Motor neuron (in vitro differentiated cells): ENCODE measurements around the gene PTGS1. TPM values are rescaled to one million over a fixed set of nuclear protein-coding genes. Genes with fewer than 3 reads are reported as not detected.

ENCODE experiments used
- ATAC-seq, 8 experiments: fragments of 200-7000 bp; cut with Tn5 transposase; replicated peaks in 6 of 8; 2 replicates each; pipeline ENCODE4 v1.8.0; 2021; ENCODE audit warnings: mild to moderate bottlenecking in 8 of 8, moderate library complexity in 8 of 8
- H3K27ac ChIP-seq, 2 donors: fragments of 250-450 bp; sonication (Bioruptor Pico); 2 replicates each; pipeline ENCODE4 v1.9.0; 2021; ENCODE audit warnings: antibody characterized with exemption in 2 of 2, mild to moderate bottlenecking in 2 of 2, moderate library complexity in 1 of 2
- H3K4me1 ChIP-seq, 2 donors: fragments of 250-450 bp; sonication (Bioruptor Pico); replicated peaks in 1 of 2; 2 replicates each; pipeline ENCODE4 v1.6.1; 2021; ENCODE audit warnings: antibody characterized with exemption in 2 of 2, mild to moderate bottlenecking in 2 of 2, moderate library complexity in 1 of 2
- H3K4me3 ChIP-seq, 5 donors: fragments of 250-450 bp; sonication (Bioruptor Pico); 2 replicates each; pipeline ENCODE4 v1.9.0; 2021; ENCODE audit warnings: antibody characterized with exemption in 5 of 5, mild to moderate bottlenecking in 5 of 5, moderate library complexity in 4 of 5
- WGBS, 10 experiments: fragments of 450-650 bp; shearing (Covaris generic); methylation state at CpG; one replicate each; pipeline ENCODE4 v1.0.0; 2022; 5-methylcytosine and 5-hydroxymethylcytosine counted together
- in situ Hi-C, 9 experiments: fragments of 400-800 bp; cut with MboI; loops; one replicate each; pipeline ENCODE4 v1.15.0; 2021; ENCODE audit warnings: low sequenced_read_pairs in 9 of 9, low pct_unique_long_range_greater_than_20kb in 2 of 9; ENCODE audit not compliant: unreplicated experiment in 9 of 9
- total RNA-seq, 8 experiments: library from RNA; unstranded; fragments of 300-600 nt; gene quantifications; 2 replicates each; pipeline versions ENCODE4 v1.2.3 to v1.2.4, GENCODE V29; 2022

The PTGS1 gene
- total RNA-seq, 8 experiments from 2014 or later: 0.05 to 3.2 (median 0.24) TPM

DNA sequence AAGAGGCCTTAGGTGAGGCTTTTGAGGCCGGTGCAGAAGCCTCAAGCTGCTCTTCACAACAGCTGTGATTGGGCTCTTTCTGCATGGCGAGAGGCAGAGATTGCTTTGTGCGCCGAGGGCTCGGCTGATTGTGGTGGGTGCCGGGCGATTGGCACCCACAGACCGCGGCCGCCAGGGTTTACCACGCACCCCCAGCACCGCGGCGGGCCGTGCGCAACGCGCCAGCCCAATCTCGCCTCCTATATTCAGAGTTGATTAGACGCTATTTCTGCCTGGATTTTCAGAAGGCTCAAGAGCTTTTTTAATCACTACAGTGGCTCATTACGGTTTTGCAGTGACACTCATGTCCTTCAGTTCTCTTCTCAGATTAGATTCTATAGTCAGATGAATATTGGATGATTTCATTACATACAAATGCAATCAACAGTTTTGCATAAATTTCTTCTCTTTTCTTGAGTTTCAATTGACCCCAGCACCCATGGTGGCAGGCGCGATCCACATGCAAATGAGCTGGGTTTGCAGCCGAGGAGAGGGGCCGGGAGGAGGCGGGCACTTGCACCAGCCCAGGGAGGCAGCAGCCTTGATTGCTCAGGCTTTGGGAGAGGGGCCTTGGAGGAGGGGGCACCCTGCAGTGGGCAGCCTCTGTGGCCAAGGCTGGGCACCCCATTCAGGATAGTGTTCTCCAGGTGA is 33.8 kb upstream of the PTGS1 start:
- peak in 4 of 8 experiments; percentile 27 to 72 (median 62) for ATAC-seq
- Histone ChIP-seq H3K4me3 (no peak overlapping the region), H3K4me1 (peaks cover 6 to 9% of the 10 kb centered on the region in 2 donors), H3K27ac (no peak overlapping the region)
- 13 to 75% (median 26%) methylated on average over 2 to 14 of the region's 26 CpGs; no CpG with 5 or more reads in 3 of the 10 experiments for WGBS, 10 experiments
- in situ Hi-C loops: no loop called here

DNA sequence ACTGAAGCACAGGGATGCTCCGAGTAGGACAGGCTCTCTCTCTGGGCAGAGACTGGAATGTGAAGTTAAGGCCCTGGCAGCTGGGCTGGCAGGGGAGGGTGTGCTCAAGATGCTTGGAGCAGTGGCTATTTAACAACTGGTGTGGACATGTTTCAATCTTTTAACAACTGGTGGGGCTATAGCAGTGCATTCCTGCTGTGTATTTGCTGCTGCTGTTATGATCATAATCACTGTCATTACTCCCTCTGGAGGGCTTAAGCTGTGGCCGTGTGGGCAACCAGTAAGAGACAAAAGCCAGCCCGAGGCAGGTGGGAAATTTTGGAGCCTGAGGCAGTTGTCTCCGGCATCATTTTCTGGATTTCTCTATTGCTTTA is 33.3 kb upstream of the PTGS1 start:
- WGBS, 10 experiments: 42 to 77% (median 50%) methylated on average over 1 to 3 of the region's 4 CpGs; no CpG with 5 or more reads in 3 of the 10 experiments
- in situ Hi-C loops: no loop called here
- peak in 4 of 8 experiments; percentile 6 to 26 (median 18) for ATAC-seq
- no peak overlapping the region for H3K4me3 ChIP-seq
- no peak overlapping the region for H3K27ac ChIP-seq
- H3K4me1 ChIP-seq: peaks cover 6 to 9% of the 10 kb centered on the region in 2 donors

DNA sequence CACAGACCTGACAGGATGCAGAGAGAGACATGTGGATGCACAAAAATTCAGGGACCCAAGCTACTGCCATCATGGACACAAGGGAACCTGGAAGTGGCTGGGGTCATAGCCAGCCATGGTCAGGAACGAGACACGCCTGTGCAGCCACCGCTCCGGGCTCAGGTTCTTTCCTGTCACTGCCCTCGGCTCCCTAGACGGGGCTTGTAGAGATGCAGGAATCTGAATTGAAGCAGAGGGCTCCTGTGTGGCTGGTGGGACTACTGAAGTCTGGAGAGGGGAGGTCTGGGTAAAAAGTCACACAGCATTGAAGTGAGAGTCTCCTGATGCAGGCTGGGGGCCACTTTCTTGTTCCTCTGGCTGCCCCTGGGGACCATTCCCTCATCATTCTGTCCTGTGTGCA is 32.3 kb upstream of the PTGS1 start:
- Histone ChIP-seq H3K4me1 (peaks cover 6 to 9% of the 10 kb centered on the region in 2 donors), H3K4me3 (no peak overlapping the region), H3K27ac (no peak overlapping the region)
- in situ Hi-C loops: no loop called here
- no peak for ATAC-seq
- WGBS, 10 experiments: 20 to 60% (median 40%) methylated on average over 1 to 2 of the region's 6 CpGs; no CpG with 5 or more reads in 7 of the 10 experiments

DNA sequence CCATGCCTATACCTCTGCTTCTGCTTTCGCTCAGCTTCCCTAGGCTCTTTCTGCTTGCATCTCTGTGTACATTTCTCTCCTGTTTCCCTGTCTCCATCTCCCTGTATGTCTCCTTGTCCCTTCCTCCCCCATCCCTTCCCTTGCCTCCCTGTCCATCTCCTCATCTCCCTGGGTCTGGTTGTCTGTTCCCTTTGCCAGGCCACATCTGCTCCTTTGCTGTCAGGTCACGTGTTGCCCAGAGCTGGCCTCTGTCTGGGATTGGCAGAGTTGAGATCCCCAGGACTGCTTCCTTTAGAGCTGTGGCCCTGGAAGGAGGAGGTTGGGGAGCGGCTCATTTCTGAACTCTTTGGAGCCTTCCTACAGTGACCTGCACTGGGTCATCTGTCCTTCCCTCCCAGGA is 31.8 kb upstream of the PTGS1 start:
- H3K4me3 ChIP-seq: no peak overlapping the region
- ATAC-seq: peak in 5 of 8 experiments; percentile 11 to 53 (median 36)
- in situ Hi-C loops: no loop called here
- WGBS, 10 experiments: 13 to 100% (median 100%) methylated on average over 1 to 2 of the region's 3 CpGs; no CpG with 5 or more reads in 6 of the 10 experiments
- no peak overlapping the region for H3K27ac ChIP-seq
- peaks cover 6 to 9% of the 10 kb centered on the region in 2 donors for H3K4me1 ChIP-seq

DNA sequence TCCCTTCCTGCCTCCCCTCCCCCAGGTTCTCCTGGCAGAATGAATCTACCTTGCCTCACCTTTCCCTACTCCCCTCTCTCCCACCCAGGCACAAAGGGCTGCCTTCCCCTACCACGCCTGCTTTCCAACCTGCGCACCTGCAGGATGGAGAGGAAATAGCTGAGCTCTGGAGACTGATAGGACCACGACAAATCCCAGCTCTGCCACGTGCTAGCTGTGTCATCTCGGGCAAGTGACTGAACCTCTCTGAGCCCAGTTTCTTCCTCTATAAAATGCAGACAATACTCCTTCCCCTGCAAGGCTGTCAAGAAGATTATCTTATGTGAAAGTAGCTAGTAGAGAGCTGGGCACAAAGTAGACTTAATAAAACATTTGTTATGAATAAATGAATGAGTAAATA is 31.2 kb upstream of the PTGS1 start:
- in situ Hi-C loops: no loop called here
- peaks cover 6 to 9% of the 10 kb centered on the region in 2 donors for H3K4me1 ChIP-seq

DNA sequence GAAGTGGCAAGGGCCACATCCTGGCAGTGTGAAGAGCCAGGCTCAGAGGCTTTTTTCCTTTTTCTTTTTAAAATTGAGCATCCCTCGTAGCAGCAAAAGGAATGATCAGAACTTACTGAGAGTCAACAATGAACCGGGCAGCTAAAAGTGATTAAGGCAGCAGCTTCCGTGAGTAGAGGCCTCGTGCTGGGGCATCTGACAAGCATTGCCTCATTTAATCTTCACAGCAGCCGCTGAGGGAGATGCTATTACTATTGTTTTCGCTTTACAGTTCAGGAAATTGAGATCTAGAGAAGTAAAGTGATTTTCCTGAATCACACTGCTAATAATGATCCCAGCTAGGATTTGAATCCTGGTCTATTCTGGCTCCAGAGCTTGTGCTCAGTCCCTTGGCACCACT is 30.7 kb upstream of the PTGS1 start:
- Histone ChIP-seq H3K4me1 (peaks cover 6 to 9% of the 10 kb centered on the region in 2 donors), H3K4me3 (no peak overlapping the region), H3K27ac (no peak overlapping the region)
- no peak for ATAC-seq
- in situ Hi-C loops: loop anchor here in 6 of 9 experiments (10.0 kb wide), 1 partner anchor 215 kb away; no protein-coding TSS in a partner anchor
- 0 to 100% (median 65%) methylated on average over 1 to 6 of the region's 6 CpGs; no CpG with 5 or more reads in 2 of the 10 experiments for WGBS, 10 experiments

More for the DNA sequence above, 31.2 kb upstream of the PTGS1 start:
- 54 to 100% (median 60%) methylated on average over 1 to 4 of the region's 5 CpGs; no CpG with 5 or more reads in 5 of the 10 experiments for WGBS, 10 experiments
- Histone ChIP-seq H3K4me3 (no peak overlapping the region), H3K27ac (no peak overlapping the region)
- no peak for ATAC-seq

DNA sequence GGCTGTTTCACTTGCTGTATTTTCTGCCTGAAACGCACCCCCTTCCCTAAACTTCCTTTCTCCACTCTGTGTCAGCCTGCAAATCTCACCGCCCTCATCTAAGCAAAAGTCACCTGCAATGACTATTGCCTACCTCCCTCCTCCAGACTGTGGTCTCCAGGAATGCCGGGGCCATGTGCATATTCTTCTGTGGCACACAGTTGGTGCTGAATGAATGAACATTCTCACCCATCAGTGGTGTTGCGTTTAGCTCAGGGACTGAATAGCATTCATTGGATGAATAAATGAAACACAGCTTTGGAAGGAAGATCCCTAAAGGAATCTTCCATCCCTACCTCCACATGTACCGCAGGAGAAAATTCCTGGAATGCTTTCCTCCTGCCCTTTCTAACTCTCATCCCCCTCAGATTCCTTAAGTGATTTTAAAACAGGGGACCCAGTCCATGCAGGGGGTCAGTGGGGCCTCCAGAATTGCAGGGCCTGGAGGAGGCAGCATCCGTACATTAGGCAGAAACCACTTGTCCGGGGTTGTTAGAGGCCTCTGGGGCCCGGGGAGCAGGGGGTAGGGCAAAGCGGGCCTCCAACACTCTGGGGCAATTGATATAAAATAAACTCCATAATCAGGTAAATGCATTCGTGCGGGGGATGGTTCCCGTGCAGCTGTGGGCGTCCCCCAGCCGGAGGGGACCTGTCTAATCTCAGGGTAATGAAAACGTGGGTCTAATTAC is 28.3 kb upstream of the PTGS1 start:
- Histone ChIP-seq H3K4me1 (peaks cover 1 to 2% of the 10 kb centered on the region in 2 donors), H3K27ac (no peak overlapping the region), H3K4me3 (no peak overlapping the region)
- in situ Hi-C loops: loop anchor here in 6 of 9 experiments (10.0 kb wide), 1 partner anchor 218 kb away; no protein-coding TSS in a partner anchor
- no peak for ATAC-seq
- 20 to 100% (median 74%) methylated on average over 1 to 8 of the region's 15 CpGs; no CpG with 5 or more reads in 2 of the 10 experiments for WGBS, 10 experiments

DNA sequence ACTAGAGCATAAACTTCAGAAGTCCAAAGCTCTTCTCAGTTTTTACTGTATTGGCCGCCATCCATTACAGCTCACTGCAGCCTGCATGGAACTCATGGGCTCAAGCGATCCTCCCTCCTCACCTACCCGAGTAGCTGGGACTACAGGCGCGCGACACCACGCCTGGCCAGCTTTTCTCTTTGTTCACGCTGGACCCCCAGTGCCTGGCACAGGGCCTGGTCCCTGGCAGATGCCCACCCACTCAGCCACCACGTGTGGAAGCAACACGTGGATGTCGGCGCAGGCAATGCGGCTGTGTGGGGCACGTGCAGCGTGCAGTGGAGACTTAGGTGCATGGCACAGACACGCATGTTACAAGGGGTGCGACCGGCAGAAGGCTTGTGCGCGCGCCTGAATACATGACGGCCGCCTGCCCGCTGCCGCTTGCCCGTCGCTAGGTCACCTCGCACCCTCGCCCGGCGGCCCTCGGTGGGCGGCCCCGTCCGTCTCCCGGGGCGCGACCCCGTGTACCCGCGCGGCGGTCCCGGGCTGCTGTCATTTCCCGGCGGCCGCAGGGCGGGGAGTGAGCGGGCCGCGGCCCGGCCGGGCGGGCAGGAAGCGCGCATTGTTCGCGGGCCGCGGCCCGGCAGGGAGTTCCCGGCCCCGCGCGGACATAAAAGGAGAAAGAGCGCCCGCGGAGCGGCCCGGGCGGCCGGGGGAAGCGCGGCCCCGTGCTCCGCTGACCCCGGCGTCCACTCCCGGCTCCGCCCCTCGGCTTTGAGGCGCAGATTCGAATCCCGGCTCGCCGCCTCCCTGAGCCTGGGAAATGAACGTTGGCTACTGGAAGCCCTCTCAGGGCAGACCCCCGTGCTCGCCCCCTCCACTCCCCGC is 24.1 kb upstream of the PTGS1 start:
- ATAC-seq: peak; percentile 56 to 83 (median 67)
- no peaks in the 10 kb centered on the region for H3K4me1 ChIP-seq
- in situ Hi-C loops: loop anchor here in 6 of 9 experiments (10.0 kb wide), 1 partner anchor 222 kb away; no protein-coding TSS in a partner anchor
- H3K27ac ChIP-seq: no peak overlapping the region
- H3K4me3 ChIP-seq: peak overlapping the region; percentile 12 to 33 (median 25)
- WGBS, 10 experiments: 5 to 50% (median 20%) methylated on average over 1 to 27 of the region's 90 CpGs; no CpG with 5 or more reads in 3 of the 10 experiments

DNA sequence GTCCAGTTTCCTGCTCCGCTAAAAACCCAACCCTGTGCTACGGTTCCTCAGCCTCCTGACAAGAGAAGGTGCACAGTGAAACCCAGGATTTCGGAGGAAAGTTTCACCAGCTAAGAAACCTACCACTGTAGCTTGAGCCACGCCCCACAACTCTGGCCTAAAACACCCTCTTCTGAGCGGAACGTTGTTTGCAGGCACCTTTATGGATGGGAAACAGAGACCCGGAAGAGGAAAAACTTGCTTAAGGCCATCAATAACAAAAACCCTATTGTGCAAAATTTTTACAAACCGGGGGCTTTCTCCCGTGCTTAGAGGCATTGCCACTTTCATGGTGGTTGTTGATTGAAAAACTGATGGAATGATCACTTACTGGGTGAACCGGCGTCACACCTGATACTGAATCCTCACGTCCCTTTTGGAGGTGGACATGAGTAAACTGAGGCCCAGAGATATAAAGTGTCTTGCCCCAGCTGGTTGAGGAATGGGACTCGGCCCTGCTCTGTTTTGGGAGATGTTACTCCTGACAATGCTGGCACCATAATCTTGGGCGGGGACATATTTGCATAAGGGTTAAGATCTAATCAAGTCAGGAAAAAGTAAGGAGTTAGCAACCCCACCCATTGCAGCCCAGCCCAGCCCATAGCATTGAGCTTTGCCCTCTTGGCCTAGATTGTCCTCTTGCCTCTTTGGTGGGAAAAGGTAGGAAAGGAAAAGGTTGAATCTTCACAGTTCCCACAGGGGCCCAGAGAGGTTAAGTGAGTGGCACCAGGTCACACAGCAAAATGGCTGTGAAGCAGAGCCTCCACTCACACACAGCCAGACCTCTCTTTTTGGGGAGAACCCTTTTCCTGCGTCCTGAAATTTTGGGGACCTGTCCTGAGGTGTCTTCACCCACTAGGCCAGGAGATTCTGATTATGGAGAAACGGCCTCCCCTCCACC is 23.2 kb upstream of the PTGS1 start:
- no peaks in the 10 kb centered on the region for H3K4me1 ChIP-seq
- 26 to 79% (median 40%) methylated on average over 3 to 13 of the region's 16 CpGs; no CpG with 5 or more reads in 1 of the 10 experiments for WGBS, 10 experiments
- H3K27ac ChIP-seq: no peak overlapping the region
- peak in 3 of 8 experiments; percentile 25 to 36 (median 28) for ATAC-seq
- in situ Hi-C loops: loop anchor here in 6 of 9 experiments (10.0 kb wide), 1 partner anchor 223 kb away; no protein-coding TSS in a partner anchor
- H3K4me3 ChIP-seq: peak overlapping the region; percentile 12 to 33 (median 25)

DNA sequence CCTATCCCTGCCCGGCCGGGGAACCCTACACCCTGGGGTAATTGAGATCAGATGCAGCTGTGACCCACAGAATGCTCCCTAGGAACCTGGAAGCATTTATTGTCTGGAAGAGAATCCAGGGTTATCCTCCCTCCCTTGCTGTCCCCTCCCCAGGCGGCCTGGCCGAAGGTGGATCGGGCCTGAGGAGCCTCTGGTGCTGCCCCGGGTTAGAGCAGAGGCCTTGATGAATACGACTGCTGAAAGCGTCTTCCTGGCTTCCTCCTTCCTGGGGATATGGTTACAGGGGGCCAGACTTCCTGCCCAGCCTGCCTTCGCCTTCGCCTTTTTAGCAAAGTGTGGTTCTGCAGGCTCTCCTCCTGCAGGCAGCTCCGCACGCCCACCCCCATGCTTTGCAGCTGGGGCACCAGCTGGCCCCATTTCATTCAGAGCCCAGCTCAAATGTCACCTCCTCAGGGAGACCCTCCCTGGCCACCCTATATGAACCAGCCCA is 22.5 kb upstream of the PTGS1 start:
- H3K4me1 ChIP-seq: no peaks in the 10 kb centered on the region
- in situ Hi-C loops: loop anchor here in 6 of 9 experiments (10.0 kb wide), 1 partner anchor 224 kb away; no protein-coding TSS in a partner anchor
- H3K27ac ChIP-seq: no peak overlapping the region
- 57 to 100% (median 85%) methylated on average over 1 to 6 of the region's 12 CpGs; no CpG with 5 or more reads in 5 of the 10 experiments for WGBS, 10 experiments
- H3K4me3 ChIP-seq: no peak overlapping the region
- no peak for ATAC-seq

DNA sequence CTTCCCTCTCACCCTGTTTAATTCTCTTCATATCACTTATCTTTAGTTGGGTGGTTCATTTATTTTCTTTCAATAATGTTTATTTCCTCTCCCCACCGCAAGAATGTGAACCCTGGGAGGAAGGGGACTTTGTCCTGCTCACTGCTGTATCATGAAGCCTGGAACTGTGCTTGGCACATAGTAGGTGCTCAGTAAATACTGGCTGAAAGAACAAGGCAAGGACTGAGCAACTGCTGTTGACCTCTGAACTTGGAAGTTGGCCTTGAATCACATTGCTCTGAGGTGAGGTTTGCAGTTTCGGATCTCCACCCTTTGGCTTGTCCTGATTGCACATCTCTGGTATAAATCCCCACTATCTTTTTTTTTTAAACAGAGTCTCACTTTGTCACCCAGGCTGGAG is 22.0 kb upstream of the PTGS1 start:
- ATAC-seq: no peak
- Histone ChIP-seq H3K4me3 (no peak overlapping the region), H3K4me1 (no peaks in the 10 kb centered on the region), H3K27ac (no peak overlapping the region)
- WGBS, 10 experiments: 60 to 90% (median 71%) methylated on average over 1 to 2 of the region's 2 CpGs; no CpG with 5 or more reads in 4 of the 10 experiments
- in situ Hi-C loops: loop anchor here in 6 of 9 experiments (10.0 kb wide), 1 partner anchor 224 kb away; no protein-coding TSS in a partner anchor
